A673 (cell line): Measurements from ENCODE around the gene LRRC37A2.
"Not testable (repeated sequence)": the region's sequence is repeated elsewhere in the genome, so short reads cannot be mapped to it uniquely, and the experiment has no call there.

Experiments
- CTCF ChIP-seq: fragments of 300-800, 200-600 bp; sonication (generic); conservative IDR thresholded peaks from 2 replicates; pipeline ENCODE4 v1.5.1; 2017; ENCODE audit warnings: low read depth, mild to moderate bottlenecking, antibody characterized with exemption, low read length, moderate library complexity, mixed read lengths
- EZH2 ChIP-seq: fragments of 200-600 bp; sonication (generic); IDR thresholded peaks from 2 replicates; pipeline ENCODE4 v1.6.1; 2017; ENCODE audit warnings: borderline replicate concordance, low read depth, mild to moderate bottlenecking, mixed read lengths, antibody characterized with exemption, low read length; ENCODE audit not compliant: poor library complexity, severe bottlenecking

GRCh38 chr17:46566284-46566683 is 54.0 kb downstream of the LRRC37A2 start:
- not testable (repeated sequence) for TF ChIP-seq CTCF, EZH2
